Lung (tissue), 12 donors: ENCODE data around the gene BBLN. TPM values are rescaled to one million over a fixed set of nuclear protein-coding genes. Genes with fewer than 3 reads are reported as not detected.

Experiments
- ATAC-seq: fragments of 200-7000 bp; cut with Tn5 transposase; one replicate; pipeline ENCODE4 v1.9.1; 2020; ENCODE audit warnings: moderate number of reproducible peaks; ENCODE audit not compliant: insufficient read depth, low FRiP score
- DNase-seq, 3 donors: peaks; one replicate each; pipeline ENCODE4 v3.0.0-alpha.2; 2013 to 2017
- H3K27ac ChIP-seq, 2 donors: one replicate each; pipeline ENCODE4 v1.5.1; 2013; ENCODE audit warnings: mild to moderate bottlenecking in 2 of 2, moderate library complexity in 2 of 2, control low read depth in 1 of 2, inconsistent platforms in 1 of 2, low read depth in 1 of 2, low read length in 1 of 2
- H3K27me3 ChIP-seq, 3 donors: one replicate each; pipeline ENCODE4 v1.5.1; 2013; ENCODE audit warnings: low read length in 2 of 3; ENCODE audit not compliant: control insufficient read depth in 3 of 3, insufficient read depth in 3 of 3
- H3K36me3 ChIP-seq, 4 donors: one replicate each; pipeline ENCODE4 v1.5.1; 2013; ENCODE audit warnings: low read length in 4 of 4, mild to moderate bottlenecking in 1 of 4, moderate library complexity in 1 of 4; ENCODE audit not compliant: control insufficient read depth in 4 of 4, insufficient read depth in 4 of 4
- H3K4me1 ChIP-seq, 5 donors: one replicate each; pipeline ENCODE4 v1.5.1; 2013; ENCODE audit warnings: low read length in 5 of 5, mild to moderate bottlenecking in 2 of 5, moderate library complexity in 1 of 5; ENCODE audit not compliant: control insufficient read depth in 5 of 5, insufficient read depth in 5 of 5
- H3K4me3 ChIP-seq: one replicate; pipeline ENCODE4 v1.5.1; 2013; ENCODE audit warnings: mild to moderate bottlenecking, control low read depth, moderate library complexity
- H3K9ac ChIP-seq, 2 donors: one replicate each; pipeline ENCODE4 v1.5.1; 2013; ENCODE audit warnings: low read length in 2 of 2, control low read depth in 1 of 2; ENCODE audit not compliant: insufficient read depth in 1 of 2
- H3K9me3 ChIP-seq, 4 donors: one replicate each; pipeline ENCODE4 v1.5.1; 2013; ENCODE audit warnings: low read length in 3 of 4, mild to moderate bottlenecking in 1 of 4, moderate library complexity in 1 of 4; ENCODE audit not compliant: control insufficient read depth in 4 of 4, insufficient read depth in 3 of 4
- WGBS, 2 donors: extraction: QIAGEN DNeasy Blood & Tissue Kit; methylation state at CpG; one replicate each; pipeline ENCODE4 v1.1.7; 2013; 5-methylcytosine and 5-hydroxymethylcytosine counted together
- polyA plus RNA-seq, 2 donors: library from polyadenylated mRNA; stranded (reverse); fragments of 200-250 nt; gene quantifications; one replicate each; pipeline ENCODE4 v1.2.1, GENCODE V29; 2013
- total RNA-seq, 2 donors: library from RNA; depleted of rRNA in 1 of 2; stranded (reverse); fragments of >200 nt in 1 of 2; gene quantifications; one replicate each; pipeline ENCODE4 v1.2.1, GENCODE V29; 2014 to 2021
- TF ChIP-seq, protein P1 (sequence below): IDR thresholded peaks from 2 replicates; pipeline ENCODE4 v1.5.1; 2012; ENCODE audit warnings: mild to moderate bottlenecking; ENCODE audit errors: control extremely low read depth, extremely low read depth
- donor health status: control.
- donor health status: control.
- donor health status: Bipolar disorder and iron deficiency.
- donor health status: healthy.
- donor health status: DM: yes; HTN: yes; CAD: no.

The BBLN gene
- total and polyA plus RNA-seq, 4 donors: 19.2 to 138 (median 61.6) TPM

- Histone ChIP-seq H3K9ac (no peak overlapping the region), H3K27ac (no peak overlapping the region), H3K4me3 (no peak overlapping the region), H3K9me3 (no peaks in the 10 kb centered on the region), H3K4me1 (peaks cover 0 to 9% (median 0%) of the 10 kb centered on the region in 5 donors), H3K27me3 (peaks cover 0 to 2% (median 0%) of the 10 kb centered on the region in 3 donors), H3K36me3 (no peaks in the 10 kb centered on the region)
- DNase-seq (no peak), ATAC-seq (no peak)
- TF ChIP-seq, protein P1, sequence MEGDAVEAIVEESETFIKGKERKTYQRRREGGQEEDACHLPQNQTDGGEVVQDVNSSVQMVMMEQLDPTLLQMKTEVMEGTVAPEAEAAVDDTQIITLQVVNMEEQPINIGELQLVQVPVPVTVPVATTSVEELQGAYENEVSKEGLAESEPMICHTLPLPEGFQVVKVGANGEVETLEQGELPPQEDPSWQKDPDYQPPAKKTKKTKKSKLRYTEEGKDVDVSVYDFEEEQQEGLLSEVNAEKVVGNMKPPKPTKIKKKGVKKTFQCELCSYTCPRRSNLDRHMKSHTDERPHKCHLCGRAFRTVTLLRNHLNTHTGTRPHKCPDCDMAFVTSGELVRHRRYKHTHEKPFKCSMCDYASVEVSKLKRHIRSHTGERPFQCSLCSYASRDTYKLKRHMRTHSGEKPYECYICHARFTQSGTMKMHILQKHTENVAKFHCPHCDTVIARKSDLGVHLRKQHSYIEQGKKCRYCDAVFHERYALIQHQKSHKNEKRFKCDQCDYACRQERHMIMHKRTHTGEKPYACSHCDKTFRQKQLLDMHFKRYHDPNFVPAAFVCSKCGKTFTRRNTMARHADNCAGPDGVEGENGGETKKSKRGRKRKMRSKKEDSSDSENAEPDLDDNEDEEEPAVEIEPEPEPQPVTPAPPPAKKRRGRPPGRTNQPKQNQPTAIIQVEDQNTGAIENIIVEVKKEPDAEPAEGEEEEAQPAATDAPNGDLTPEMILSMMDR: no peak
- 90 to 92% methylated on average over 13 of the region's 13 CpGs for WGBS, 2 donors
These were observed 41.6 kb downstream of the BBLN start for GRCh38 chr9:128201441-128202369.

GRCh38 chr9:128202648-128203023, 42.6 kb downstream of the BBLN start:
- Histone ChIP-seq H3K27ac (no peak overlapping the region), H3K4me3 (no peak overlapping the region), H3K9ac (no peak overlapping the region), H3K4me1 (peaks cover 0 to 9% (median 0%) of the 10 kb centered on the region in 5 donors), H3K9me3 (no peaks in the 10 kb centered on the region), H3K27me3 (peaks cover 0 to 5% (median 0%) of the 10 kb centered on the region in 3 donors), H3K36me3 (no peaks in the 10 kb centered on the region)
- DNase-seq: no peak
- ATAC-seq: no peak
- TF ChIP-seq, protein P1: no peak
- 22 to 32% methylated on average over 2 of the region's 2 CpGs for WGBS, 2 donors

- peaks cover 0 to 5% (median 0%) of the 10 kb centered on the region in 3 donors for H3K27me3 ChIP-seq
- DNase-seq (peak; percentile 75 to 81 (median 76)), ATAC-seq (peak; percentile 96)
- H3K9ac ChIP-seq: no peak within 1 kb of the TSS
- H3K4me1 ChIP-seq: peaks cover 0 to 9% (median 0%) of the 10 kb centered on the region in 5 donors
- no peak within 1 kb of the TSS for H3K27ac ChIP-seq
- no peaks in the 10 kb centered on the region for H3K9me3 ChIP-seq
- peak within 1 kb of the TSS; percentile 14 for H3K4me3 ChIP-seq
- H3K36me3 ChIP-seq: no peaks in the 10 kb centered on the region
- 0 to 1% methylated on average over 66 to 72 of the region's 72 CpGs for WGBS, 2 donors
- TF ChIP-seq, protein P1: peak; percentile 80
These were observed 43.1 kb downstream of the BBLN start, which contains the start of gene DNM1 for GRCh38 chr9:128203024-128203706. Gene DNM1, plus strand, starts transcription at chr9:128203379. Its CDS starts 92 bp downstream, at chr9:128203471.
